PC-9 (cell line): ENCODE measurements around the gene PCDH9. TPM values are rescaled to one million over a fixed set of nuclear protein-coding genes. Genes with fewer than 3 reads are reported as not detected.

ENCODE experiments used
- BruUV-seq: library from RNA; stranded (reverse); fragments of 400-500 nt; replicated peaks from 2 replicates; lab custom pipeline; 2021; lab: Mats Ljungman, UMichigan
- CTCF ChIA-PET: fragments of 300-600 bp; sonication (Branson Sonifier 250); formaldehyde crosslinking; loops from one replicate; lab custom pipeline; 2022; ENCODE audit warnings: antibody characterized with exemption; lab: Charles Lee
- POLR2A ChIA-PET: fragments of 300-600 bp; sonication (Branson Sonifier 250); formaldehyde crosslinking; loops from one replicate; lab custom pipeline; 2022; ENCODE audit warnings: antibody characterized with exemption; ENCODE audit not compliant: unreplicated experiment; lab: Charles Lee
- DNase-seq, 2 experiments: peaks; one replicate each; pipeline versions ENCODE4 v3.0.0 to v3.0.0-alpha.2; 2015 to 2022; ENCODE audit warnings: mixed read lengths in 1 of 2
- H2AFZ ChIP-seq: fragments of 200-600 bp; sonication (generic); 2 replicates; pipeline ENCODE4 v1.8.1; 2017; ENCODE audit warnings: antibody characterized with exemption
- H3F3A ChIP-seq: fragments of 200-600 bp; sonication (generic); 2 replicates; pipeline ENCODE4 v1.8.1; 2017; ENCODE audit warnings: antibody characterized with exemption, mild to moderate bottlenecking, low read depth; ENCODE audit not compliant: insufficient read depth
- H3K27ac ChIP-seq: fragments of 200-600 bp; sonication (generic); 2 replicates; pipeline ENCODE4 v1.6.1; 2016; ENCODE audit warnings: mixed run types
- H3K27me3 ChIP-seq: fragments of 200-600 bp; sonication (generic); 2 replicates; pipeline ENCODE4 v1.6.1; 2016; ENCODE audit warnings: low read depth, mixed run types; ENCODE audit not compliant: insufficient read depth
- H3K36me3 ChIP-seq: fragments of 200-600 bp; sonication (generic); 2 replicates; pipeline ENCODE4 v1.6.1; 2016; ENCODE audit warnings: low read depth, mixed run types
- H3K4me1 ChIP-seq: fragments of 200-600 bp; sonication (generic); replicated peaks from 2 replicates; pipeline ENCODE4 v1.6.1; 2016; ENCODE audit warnings: mixed run types; ENCODE audit not compliant: insufficient read depth
- H3K4me2 ChIP-seq: fragments of 200-600 bp; sonication (generic); 2 replicates; pipeline ENCODE4 v1.6.1; 2017; ENCODE audit warnings: mixed run types
- H3K4me3 ChIP-seq: fragments of 200-600 bp; sonication (generic); 2 replicates; pipeline ENCODE4 v1.6.1; 2016; ENCODE audit warnings: mixed run types
- H3K79me2 ChIP-seq: fragments of 200-600 bp; sonication (generic); 2 replicates; pipeline ENCODE4 v1.6.1; 2017; ENCODE audit warnings: low read depth, mixed run types
- H3K9me2 ChIP-seq: fragments of 200-600 bp; sonication (generic); 2 replicates; pipeline ENCODE4 v1.8.1; 2017; ENCODE audit warnings: mild to moderate bottlenecking; ENCODE audit not compliant: insufficient read depth
- H3K9me3 ChIP-seq: fragments of 200-600 bp; sonication (generic); 2 replicates; pipeline ENCODE4 v1.8.1; 2016; ENCODE audit warnings: low read depth; ENCODE audit not compliant: insufficient read depth
- H4K20me1 ChIP-seq: fragments of 200-600 bp; sonication (generic); 2 replicates; pipeline ENCODE4 v1.8.1; 2017; ENCODE audit not compliant: insufficient read depth
- EZH2 ChIP-seq: fragments of 200-600 bp; sonication (generic); IDR thresholded peaks from 2 replicates; pipeline ENCODE4 v1.8.0; 2017; ENCODE audit warnings: antibody characterized with exemption, low read depth
- intact Hi-C: fragments of 100-400 bp; cut with micrococcal nuclease; formaldehyde crosslinking; loops from one replicate; pipeline ENCODE4 v1.10.0; 2022; ENCODE audit not compliant: unreplicated experiment
- total RNA-seq: library from RNA; stranded (reverse); gene quantifications from 2 replicates; pipeline ENCODE4 v1.2.3, GENCODE V29; 2021
- TF ChIP-seq, protein P1 (sequence below): fragments of 200-600 bp; sonication (generic); conservative IDR thresholded peaks from 2 replicates; pipeline ENCODE4 v1.6.1; 2017; ENCODE audit warnings: mixed run types, antibody characterized with exemption, mild to moderate bottlenecking, moderate library complexity

PCDH9 gene
- total RNA-seq, 1 experiment from 2014 or later, result 0.37 TPM

- Histone ChIP-seq H3K9me2 (no peaks in the 10 kb centered on the region), H3K9me3 (no peaks in the 10 kb centered on the region), H3K36me3 (no peaks in the 10 kb centered on the region), H3K79me2 (no peaks in the 10 kb centered on the region), H3K4me3 (no peak overlapping the region), H2AFZ (no peak overlapping the region), H3K27ac (no peak overlapping the region), H3F3A (no peaks in the 10 kb centered on the region), H3K4me2 (no peak overlapping the region), H3K4me1 (no peaks in the 10 kb centered on the region), H4K20me1 (no peaks in the 10 kb centered on the region), H3K27me3 (no peaks in the 10 kb centered on the region)
- ChIA-PET CTCF (no interaction called here), POLR2A (interaction anchor here (0.6 kb wide), 1 partner anchor 21 kb away, joined by 3 read pairs; no protein-coding TSS in a partner anchor)
- BruUV-seq, result no TSS peak
- intact Hi-C loops, result no loop called here
- TF ChIP-seq EZH2, result no peak
- TF ChIP-seq, protein P1, sequence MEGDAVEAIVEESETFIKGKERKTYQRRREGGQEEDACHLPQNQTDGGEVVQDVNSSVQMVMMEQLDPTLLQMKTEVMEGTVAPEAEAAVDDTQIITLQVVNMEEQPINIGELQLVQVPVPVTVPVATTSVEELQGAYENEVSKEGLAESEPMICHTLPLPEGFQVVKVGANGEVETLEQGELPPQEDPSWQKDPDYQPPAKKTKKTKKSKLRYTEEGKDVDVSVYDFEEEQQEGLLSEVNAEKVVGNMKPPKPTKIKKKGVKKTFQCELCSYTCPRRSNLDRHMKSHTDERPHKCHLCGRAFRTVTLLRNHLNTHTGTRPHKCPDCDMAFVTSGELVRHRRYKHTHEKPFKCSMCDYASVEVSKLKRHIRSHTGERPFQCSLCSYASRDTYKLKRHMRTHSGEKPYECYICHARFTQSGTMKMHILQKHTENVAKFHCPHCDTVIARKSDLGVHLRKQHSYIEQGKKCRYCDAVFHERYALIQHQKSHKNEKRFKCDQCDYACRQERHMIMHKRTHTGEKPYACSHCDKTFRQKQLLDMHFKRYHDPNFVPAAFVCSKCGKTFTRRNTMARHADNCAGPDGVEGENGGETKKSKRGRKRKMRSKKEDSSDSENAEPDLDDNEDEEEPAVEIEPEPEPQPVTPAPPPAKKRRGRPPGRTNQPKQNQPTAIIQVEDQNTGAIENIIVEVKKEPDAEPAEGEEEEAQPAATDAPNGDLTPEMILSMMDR, result no peak
- no peak for DNase-seq
Observed at GRCh38 chr13:66855131-66855530, 375.0 kb downstream of the PCDH9 start.

DNA sequence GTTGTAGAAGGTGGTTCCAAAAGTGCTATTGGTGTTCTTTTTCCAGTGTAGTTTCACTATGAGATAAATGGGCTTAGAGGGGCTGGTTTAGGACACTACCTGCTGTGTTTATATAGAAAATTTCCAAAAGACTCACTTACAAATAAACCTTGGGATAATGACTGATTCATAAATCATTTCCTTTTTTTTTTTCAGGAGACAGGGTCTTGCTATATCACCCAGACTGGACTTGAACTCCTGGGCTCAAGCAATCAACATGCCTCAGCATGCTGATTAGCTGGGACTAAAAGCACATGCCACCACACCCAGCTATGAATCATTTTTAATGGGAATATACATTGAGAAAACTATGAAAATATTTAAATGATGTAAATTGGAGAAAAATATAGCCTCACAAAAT, 376.6 kb downstream of the PCDH9 start:
- intact Hi-C loops, result no loop called here
- H3K4me2 ChIP-seq, result no peak overlapping the region
- no peaks in the 10 kb centered on the region for H3K9me2 ChIP-seq
- ChIA-PET POLR2A (no interaction called here), CTCF (no interaction called here)
- no peak for TF ChIP-seq EZH2
- TF ChIP-seq, protein P1, result no peak
- no peaks in the 10 kb centered on the region for H3K9me3 ChIP-seq
- no peaks in the 10 kb centered on the region for H4K20me1 ChIP-seq
- H3F3A ChIP-seq, result no peaks in the 10 kb centered on the region
- no peaks in the 10 kb centered on the region for H3K4me1 ChIP-seq
- H3K79me2 ChIP-seq, result no peaks in the 10 kb centered on the region
- H3K4me3 ChIP-seq, result no peak overlapping the region
- H3K27ac ChIP-seq, result no peak overlapping the region
- no TSS peak for BruUV-seq
- H3K36me3 ChIP-seq, result no peaks in the 10 kb centered on the region
- no peaks in the 10 kb centered on the region for H3K27me3 ChIP-seq
- no peak for DNase-seq
- no peak overlapping the region for H2AFZ ChIP-seq

GRCh38 chr13:66849706-66850105, 380.4 kb downstream of the PCDH9 start:
- no peak overlapping the region for H3K4me3 ChIP-seq
- no peak for DNase-seq
- no peaks in the 10 kb centered on the region for H3K79me2 ChIP-seq
- no peaks in the 10 kb centered on the region for H3K9me2 ChIP-seq
- intact Hi-C loops, result no loop called here
- H3K4me1 ChIP-seq, result no peaks in the 10 kb centered on the region
- no peak overlapping the region for H2AFZ ChIP-seq
- POLR2A ChIA-PET, result no interaction called here
- H3K36me3 ChIP-seq, result no peaks in the 10 kb centered on the region
- CTCF ChIA-PET, result no interaction called here
- TF ChIP-seq, protein P1, result no peak
- no peak for TF ChIP-seq EZH2
- no peaks in the 10 kb centered on the region for H3F3A ChIP-seq
- H3K9me3 ChIP-seq, result no peaks in the 10 kb centered on the region
- H3K27ac ChIP-seq, result no peak overlapping the region
- no peak overlapping the region for H3K4me2 ChIP-seq
- no peaks in the 10 kb centered on the region for H4K20me1 ChIP-seq
- H3K27me3 ChIP-seq, result no peaks in the 10 kb centered on the region
- BruUV-seq, result no TSS peak
